ENCODE data around the gene IMPDH1.

Gene IMPDH1

DNA sequence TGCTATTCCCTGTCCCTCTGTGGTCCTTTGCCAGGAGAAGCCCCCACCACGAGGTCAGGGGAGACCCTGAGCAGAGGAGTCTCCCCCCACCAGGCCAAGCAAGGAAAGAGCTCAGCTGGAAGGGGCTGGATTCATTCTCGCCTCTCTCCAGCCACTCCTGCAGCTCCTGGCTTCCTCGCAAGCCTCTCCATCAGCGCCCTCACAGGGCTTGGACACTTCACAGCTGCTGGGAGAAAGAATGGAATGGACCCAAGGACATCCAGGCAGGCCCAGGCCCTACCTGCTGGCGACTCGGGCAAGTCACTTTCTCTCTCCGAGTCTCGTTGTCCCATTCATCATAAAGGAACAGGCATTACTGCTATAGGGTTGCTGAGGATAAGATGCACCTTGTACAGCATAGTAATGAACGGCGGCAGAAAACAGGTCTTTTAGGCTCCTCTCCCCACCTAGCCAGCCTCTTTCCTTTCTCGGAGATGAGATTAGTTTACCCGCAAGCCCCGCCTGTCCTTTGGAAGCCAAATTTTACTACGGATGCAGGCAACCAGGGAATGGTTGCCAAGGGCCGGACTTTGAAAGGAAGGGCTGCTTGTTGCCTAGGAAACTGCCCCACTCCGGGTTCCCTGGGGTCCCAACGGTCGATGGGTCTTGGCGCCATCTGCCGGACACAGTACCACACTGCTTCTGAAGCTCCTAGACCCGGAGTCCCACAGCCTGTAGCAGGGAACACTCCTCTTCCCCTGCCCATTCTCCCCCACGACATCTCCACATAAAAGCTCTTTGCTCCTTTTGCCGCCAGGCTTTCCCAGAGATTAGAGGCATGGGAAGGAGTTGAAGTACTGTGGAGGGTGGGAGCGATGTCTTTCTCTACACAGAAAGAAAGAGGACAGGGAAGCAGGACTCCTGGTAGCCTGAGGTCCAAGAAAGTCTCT lies 22.3 kb downstream of the IMPDH1 start:
- peak; percentile 44 to 58 for DNase-seq (ENCODE audit: low read depth in 2 of 2)

- no peak for DNase-seq (ENCODE audit: low read depth in 2 of 2)
Measured at GRCh38 chr7:128385988-128386925, 23.5 kb downstream of the IMPDH1 start.

DNA sequence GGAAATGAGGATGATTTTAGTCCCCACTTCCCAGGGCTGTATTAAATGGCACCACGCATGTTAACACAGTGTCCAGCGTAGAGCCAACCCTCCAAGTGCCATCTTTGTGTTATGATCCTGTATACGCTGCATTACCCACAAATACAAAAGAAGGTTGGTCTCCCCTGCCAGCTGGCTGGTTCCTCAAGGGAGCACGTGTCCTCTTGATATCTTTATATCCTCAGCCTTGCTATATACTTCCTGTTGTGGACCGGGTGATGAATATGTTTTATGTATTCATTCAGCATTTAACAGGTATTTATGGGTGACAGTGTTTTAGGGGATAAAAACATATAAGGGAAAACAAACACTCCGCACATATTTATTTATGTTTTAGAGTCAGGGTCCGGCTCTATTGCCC lies 25.1 kb downstream of the IMPDH1 start:
- DNase-seq (ENCODE audit: low read depth in 2 of 2): no peak

- no peak for DNase-seq (ENCODE audit: low read depth in 2 of 2)
Measured at GRCh38 chr7:128383776-128384175, 26.0 kb downstream of the IMPDH1 start.

- no peak for DNase-seq (ENCODE audit: low read depth in 2 of 2)
Measured at GRCh38 chr7:128381161-128381821, 28.5 kb downstream of the IMPDH1 start.

- DNase-seq (ENCODE audit: low read depth in 2 of 2): no peak
Measured at GRCh38 chr7:128380483-128381106, 29.2 kb downstream of the IMPDH1 start.

- no peak for DNase-seq (ENCODE audit: low read depth in 2 of 2)
Measured at GRCh38 chr7:128379900-128380479, 29.8 kb downstream of the IMPDH1 start.

DNA sequence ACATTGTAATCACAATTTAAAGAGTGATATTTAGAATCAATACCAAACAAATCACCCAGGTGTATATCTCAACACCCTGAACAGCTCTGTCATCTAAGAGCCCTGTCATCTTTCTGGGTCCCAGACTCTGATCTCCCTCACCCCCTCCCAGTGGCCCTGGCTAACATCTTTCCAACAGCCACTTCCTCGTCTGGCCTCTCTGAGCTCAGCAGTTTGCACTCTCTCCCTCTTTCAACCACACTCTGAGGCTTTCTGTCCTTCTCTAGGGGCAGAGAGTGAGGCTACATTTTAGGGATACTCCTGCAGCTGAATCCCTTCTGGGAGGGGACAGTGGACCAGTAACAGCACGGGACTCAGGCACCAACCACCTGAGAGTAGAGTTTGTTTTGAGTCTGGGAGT lies 31.1 kb downstream of the IMPDH1 start:
- no peak for DNase-seq (ENCODE audit: low read depth in 2 of 2)

GRCh38 chr7:128376077-128376476 lies 33.7 kb downstream of the IMPDH1 start:
- DNase-seq (ENCODE audit: low read depth in 2 of 2): no peak

DNA sequence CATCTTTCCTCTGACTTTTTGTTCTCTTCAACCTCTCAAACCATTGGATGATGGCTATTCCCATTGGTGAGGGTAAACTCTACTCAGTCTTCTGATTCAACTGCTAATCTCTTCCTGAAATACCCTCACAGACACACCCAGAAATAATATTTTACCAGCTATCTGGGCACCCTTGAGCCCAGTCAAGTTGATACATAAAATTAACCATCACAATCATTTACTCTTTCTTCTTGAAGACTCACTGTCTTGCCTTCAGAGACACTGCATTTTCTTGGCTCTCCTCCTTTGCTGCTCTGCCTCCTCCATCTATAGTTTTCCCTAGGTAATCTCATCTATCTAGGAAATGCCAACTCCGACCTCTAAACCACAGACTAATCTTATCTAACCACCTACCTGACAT lies 35.7 kb downstream of the IMPDH1 start:
- no peak for DNase-seq (ENCODE audit: low read depth in 2 of 2)

GRCh38 chr7:128373606-128374005 lies 36.2 kb downstream of the IMPDH1 start:
- DNase-seq (ENCODE audit: low read depth in 2 of 2): no peak

GRCh38 chr7:128370491-128370890 lies 39.3 kb downstream of the IMPDH1 start:
- no peak for DNase-seq (ENCODE audit: low read depth in 2 of 2)

DNA sequence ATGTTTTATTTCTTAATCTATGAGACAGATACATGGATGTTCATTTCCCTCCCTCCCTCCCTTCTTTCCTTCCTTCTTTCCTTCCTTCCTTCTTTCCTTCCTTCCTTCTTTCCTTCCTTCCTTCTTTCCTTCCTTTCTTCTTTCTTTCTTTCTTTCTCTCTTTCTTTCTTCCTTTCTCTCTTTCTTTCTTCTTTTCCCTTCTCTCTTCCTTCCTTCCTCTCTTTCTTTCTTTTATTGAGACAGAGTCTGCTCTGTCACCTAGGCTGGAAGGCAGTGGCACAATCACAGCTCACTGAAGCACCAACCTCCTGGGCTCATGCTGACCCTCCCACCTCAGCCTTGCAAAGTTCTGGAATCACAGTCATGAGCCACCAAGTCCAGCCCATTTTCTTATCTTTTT lies 42.8 kb downstream of the IMPDH1 start:
- DNase-seq (ENCODE audit: low read depth in 2 of 2): no peak

GRCh38 chr7:128366300-128366699 lies 43.5 kb downstream of the IMPDH1 start:
- no peak for DNase-seq (ENCODE audit: low read depth in 2 of 2)

GRCh38 chr7:128365432-128365831 lies 44.4 kb downstream of the IMPDH1 start:
- no peak for DNase-seq (ENCODE audit: low read depth in 2 of 2)

- no peak for DNase-seq (ENCODE audit: low read depth in 2 of 2)
Measured at GRCh38 chr7:128364166-128364870, 45.5 kb downstream of the IMPDH1 start.

GRCh38 chr7:128363261-128363721 lies 46.5 kb downstream of the IMPDH1 start:
- no peak for DNase-seq (ENCODE audit: low read depth in 2 of 2)

- no peak for DNase-seq (ENCODE audit: low read depth in 2 of 2)
Measured at GRCh38 chr7:128362670-128363069, 47.1 kb downstream of the IMPDH1 start.

GRCh38 chr7:128361411-128362379 lies 48.1 kb downstream of the IMPDH1 start, which contains the start of gene PRRT4:
PRRT4 (minus strand) TSS chr7:128361690.
- no peak for DNase-seq (ENCODE audit: low read depth in 2 of 2)

Measured in stimulated activated CD8-positive, alpha-beta memory T cell treated with anti-CD3 and anti-CD28 coated beads, Interleukin-15, amount 100 ng/mL, for 48 hours (primary cell).